Tibial nerve (tissue), 4 donors: ENCODE results near the gene CORIN. TPM values are rescaled to one million over a fixed set of nuclear protein-coding genes. Genes with fewer than 3 reads are reported as not detected.

Source experiments
- DNase-seq, 2 donors: peaks; one replicate each; pipeline ENCODE4 v3.0.0-alpha.2; 2019; ENCODE audit warnings: low spot score in 2 of 2
- H3K27ac ChIP-seq, 4 donors: fragments of 200-600 bp; sonication (generic) in 3 of 4; one replicate each; pipeline ENCODE4 v1.5.1; 2017 to 2019; ENCODE audit warnings: mild to moderate bottlenecking in 1 of 4
- H3K27me3 ChIP-seq, 2 donors: fragments of 200-600 bp; sonication (generic) in 1 of 2; one replicate each; pipeline versions ENCODE4 v1.5.1 to v1.6.0; 2017 to 2019
- H3K36me3 ChIP-seq, 3 donors: fragments of 200-600 bp; sonication (generic); one replicate each; pipeline ENCODE4 v1.5.1; 2018 to 2019
- H3K4me1 ChIP-seq, 4 donors: fragments of 200-600 bp; sonication (generic) in 3 of 4; one replicate each; pipeline ENCODE4 v1.5.1; 2017 to 2019
- H3K4me3 ChIP-seq, 4 donors: fragments of 200-600 bp; sonication (generic) in 3 of 4; one replicate each; pipeline ENCODE4 v1.5.1; 2017 to 2019; ENCODE audit warnings: mild to moderate bottlenecking in 1 of 4, moderate library complexity in 1 of 4
- H3K9me3 ChIP-seq, 4 donors: fragments of 200-600 bp; sonication (generic) in 3 of 4; one replicate each; pipeline ENCODE4 v1.5.1; 2017 to 2019
- EP300 ChIP-seq, 2 donors: sonication (generic); formaldehyde crosslinking; IDR thresholded peaks; one replicate each; pipeline ENCODE4 v1.6.1; 2017; ENCODE audit warnings: antibody characterized with exemption in 2 of 2, mild to moderate bottlenecking in 1 of 2
- POLR2A ChIP-seq, 2 donors: fragments of 450-650 bp; IDR thresholded peaks; one replicate each; pipeline ENCODE4 v1.6.1; 2017; ENCODE audit warnings: antibody characterized with exemption in 2 of 2, mild to moderate bottlenecking in 2 of 2, moderate library complexity in 2 of 2
- WGBS, 2 donors: methylation state at CpG; one replicate each; pipeline ENCODE4 v1.1.5; 2018; 5-methylcytosine and 5-hydroxymethylcytosine counted together
- total RNA-seq, 4 donors: library from RNA; depleted of rRNA; stranded (reverse); fragments of >200 nt; gene quantifications; one replicate each; pipeline ENCODE4 v1.1.0, GENCODE V29; 2016
- TF ChIP-seq, protein P1 (sequence below), 5 experiments: fragments of 200-600 bp in 3 of 5; fragments of 450-650 bp in 2 of 5; sonication (generic) in 3 of 5; IDR thresholded peaks; one replicate each; pipeline ENCODE4 v1.5.1; 2016 to 2019; ENCODE audit warnings: antibody characterized with exemption in 5 of 5, mild to moderate bottlenecking in 3 of 5, moderate library complexity in 2 of 5

The CORIN gene
- total RNA-seq, 4 donors from 2014 or later, result 0.22 to 0.42 TPM; not detected in 2

DNA sequence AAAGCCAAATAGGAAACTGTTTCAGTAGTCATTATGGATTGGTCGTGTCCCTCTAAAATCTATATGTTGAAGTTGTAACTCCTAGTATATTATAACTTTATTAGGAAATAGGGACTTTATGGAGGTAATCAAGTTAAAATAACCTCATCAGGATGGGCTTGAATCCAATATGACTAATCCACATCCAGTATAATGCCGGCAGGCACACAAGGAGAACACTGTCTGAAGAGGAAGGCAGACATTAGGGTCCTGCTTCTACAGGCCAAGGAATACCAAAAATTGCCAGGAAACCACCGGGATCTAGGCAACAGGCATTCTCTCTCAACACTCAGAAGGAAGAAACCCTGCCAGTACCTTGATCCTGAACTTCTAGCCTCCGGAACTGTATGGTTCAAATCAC, 222.5 kb downstream of the CORIN start:
- TF ChIP-seq EP300 (IDR thresholded peaks at IDR 0.05), result no peak
- H3K9me3 ChIP-seq, result no peaks in the 10 kb centered on the region
- H3K4me3 ChIP-seq, result no peak overlapping the region
- H3K27ac ChIP-seq, result no peak overlapping the region
- H3K36me3 ChIP-seq, result peaks cover 0 to 3% (median 0%) of the 10 kb centered on the region in 3 donors
- no peaks in the 10 kb centered on the region for H3K4me1 ChIP-seq
- no peaks in the 10 kb centered on the region for H3K27me3 ChIP-seq
- no peak for DNase-seq
- 77 to 81% methylated on average over 4 of the region's 4 CpGs for WGBS, 2 donors

DNA sequence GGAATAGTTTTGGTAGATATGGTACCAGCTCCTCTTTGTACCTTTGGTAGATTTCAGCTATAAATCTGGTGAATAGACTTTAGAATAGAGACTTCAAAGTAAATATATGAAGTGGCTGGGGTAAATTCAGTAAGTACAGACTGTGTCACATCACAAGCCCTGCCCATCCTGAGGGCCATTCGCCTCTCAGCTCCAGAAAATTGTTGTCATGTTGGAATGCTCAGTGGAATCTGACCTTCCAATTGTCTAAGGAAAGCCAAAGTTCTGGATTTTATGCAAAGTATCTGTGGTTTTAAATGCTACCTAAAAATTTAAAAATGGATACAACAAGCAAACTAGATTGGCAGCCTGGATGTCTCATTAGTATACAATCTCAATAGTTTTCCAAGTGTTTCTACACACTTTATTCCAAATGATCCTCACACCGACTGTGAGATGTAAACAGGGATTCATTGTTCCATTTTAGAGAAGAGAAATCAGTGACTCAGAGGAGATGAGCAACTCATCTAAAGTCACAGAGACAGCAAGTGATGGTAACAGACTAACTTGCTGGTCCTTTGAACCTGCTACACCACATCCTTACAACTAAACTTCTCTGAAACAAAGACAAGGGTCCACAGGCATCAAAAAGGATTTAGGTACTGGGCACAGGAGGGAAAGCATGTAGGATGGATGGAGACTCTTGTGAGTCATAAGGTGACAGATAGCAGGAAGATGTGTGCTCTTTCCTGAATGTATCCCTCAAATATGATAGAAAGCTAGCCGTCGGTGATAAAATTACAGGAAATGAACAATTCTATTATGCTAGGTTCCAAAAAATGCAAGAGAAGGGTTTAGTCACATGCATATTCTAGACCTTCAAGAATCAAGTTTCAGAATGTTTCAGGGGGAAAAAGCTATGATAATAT, 225.5 kb downstream of the CORIN start:
- H3K27me3 ChIP-seq, result no peaks in the 10 kb centered on the region
- no peak overlapping the region for H3K4me3 ChIP-seq
- TF ChIP-seq POLR2A (IDR thresholded peaks at IDR 0.05) (no peak), EP300 (IDR thresholded peaks at IDR 0.05) (no peak)
- TF ChIP-seq, protein P1, sequence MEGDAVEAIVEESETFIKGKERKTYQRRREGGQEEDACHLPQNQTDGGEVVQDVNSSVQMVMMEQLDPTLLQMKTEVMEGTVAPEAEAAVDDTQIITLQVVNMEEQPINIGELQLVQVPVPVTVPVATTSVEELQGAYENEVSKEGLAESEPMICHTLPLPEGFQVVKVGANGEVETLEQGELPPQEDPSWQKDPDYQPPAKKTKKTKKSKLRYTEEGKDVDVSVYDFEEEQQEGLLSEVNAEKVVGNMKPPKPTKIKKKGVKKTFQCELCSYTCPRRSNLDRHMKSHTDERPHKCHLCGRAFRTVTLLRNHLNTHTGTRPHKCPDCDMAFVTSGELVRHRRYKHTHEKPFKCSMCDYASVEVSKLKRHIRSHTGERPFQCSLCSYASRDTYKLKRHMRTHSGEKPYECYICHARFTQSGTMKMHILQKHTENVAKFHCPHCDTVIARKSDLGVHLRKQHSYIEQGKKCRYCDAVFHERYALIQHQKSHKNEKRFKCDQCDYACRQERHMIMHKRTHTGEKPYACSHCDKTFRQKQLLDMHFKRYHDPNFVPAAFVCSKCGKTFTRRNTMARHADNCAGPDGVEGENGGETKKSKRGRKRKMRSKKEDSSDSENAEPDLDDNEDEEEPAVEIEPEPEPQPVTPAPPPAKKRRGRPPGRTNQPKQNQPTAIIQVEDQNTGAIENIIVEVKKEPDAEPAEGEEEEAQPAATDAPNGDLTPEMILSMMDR (IDR thresholded peaks at IDR 0.05), result no peak
- DNase-seq, result no peak
- 60 to 84% methylated on average over 4 of the region's 4 CpGs for WGBS, 2 donors
- peaks cover 0 to 3% (median 0%) of the 10 kb centered on the region in 3 donors for H3K36me3 ChIP-seq
- H3K27ac ChIP-seq, result no peak overlapping the region
- no peaks in the 10 kb centered on the region for H3K9me3 ChIP-seq
- no peaks in the 10 kb centered on the region for H3K4me1 ChIP-seq

DNA sequence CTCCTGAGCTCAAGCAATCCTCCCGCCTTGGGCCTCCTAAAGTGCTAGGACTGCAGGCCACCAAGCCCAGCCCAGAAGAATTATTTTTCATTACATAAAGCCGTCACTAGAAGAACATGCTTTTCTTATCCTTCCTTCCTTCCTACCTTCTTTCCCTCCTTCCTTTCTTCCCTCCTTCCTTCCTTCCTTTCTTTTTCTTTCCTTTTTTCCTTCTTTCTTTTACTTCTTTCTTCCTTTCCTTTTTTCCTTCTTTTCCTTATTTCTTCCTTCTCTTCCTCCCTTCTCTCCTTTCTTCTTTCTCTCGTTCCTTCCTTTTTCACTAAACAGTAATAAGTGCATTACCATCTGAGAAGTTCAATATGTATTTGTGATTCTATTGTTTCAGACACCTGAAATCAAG, 231.4 kb downstream of the CORIN start:
- Histone ChIP-seq H3K27me3 (no peaks in the 10 kb centered on the region), H3K27ac (no peak overlapping the region), H3K4me3 (no peak overlapping the region), H3K4me1 (no peaks in the 10 kb centered on the region), H3K36me3 (peaks cover 0 to 26% (median 0%) of the 10 kb centered on the region in 3 donors), H3K9me3 (peaks cover 0 to 9% (median 0%) of the 10 kb centered on the region in 4 donors)
- WGBS, 2 donors, result 92 to 97% methylated on average over 3 of the region's 3 CpGs
- TF ChIP-seq, protein P1 (IDR thresholded peaks at IDR 0.05), result no peak
- TF ChIP-seq EP300 (IDR thresholded peaks at IDR 0.05), result no peak
- no peak for DNase-seq

DNA sequence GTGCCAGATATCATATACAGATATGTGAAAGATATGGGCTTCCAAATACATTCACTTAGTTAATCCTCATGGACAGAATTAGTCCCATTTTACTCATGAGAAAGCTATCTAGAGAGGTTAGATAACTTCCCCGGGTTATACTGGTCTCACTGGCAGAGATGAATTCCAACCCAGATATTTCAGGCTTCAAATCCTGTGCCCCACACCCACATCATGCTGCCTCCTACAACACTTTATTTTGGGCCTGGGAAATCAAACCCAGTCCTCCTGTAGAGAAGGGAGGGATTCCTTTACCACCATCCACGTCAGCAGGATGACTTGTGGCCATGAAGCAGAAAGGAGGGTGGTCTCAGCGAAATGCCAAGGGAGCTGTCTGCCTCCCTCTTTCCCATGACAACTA, 239.0 kb downstream of the CORIN start:
- Histone ChIP-seq H3K4me1 (no peaks in the 10 kb centered on the region), H3K9me3 (peaks cover 0 to 9% (median 0%) of the 10 kb centered on the region in 4 donors), H3K27ac (no peak overlapping the region), H3K4me3 (no peak overlapping the region), H3K27me3 (no peaks in the 10 kb centered on the region), H3K36me3 (peaks cover 0 to 28% (median 0%) of the 10 kb centered on the region in 3 donors)
- TF ChIP-seq POLR2A (IDR thresholded peaks at IDR 0.05) (no peak), EP300 (IDR thresholded peaks at IDR 0.05) (no peak)
- TF ChIP-seq, protein P1 (IDR thresholded peaks at IDR 0.05), result no peak
- 85 to 88% methylated on average over 3 of the region's 3 CpGs for WGBS, 2 donors
- DNase-seq, result no peak

DNA sequence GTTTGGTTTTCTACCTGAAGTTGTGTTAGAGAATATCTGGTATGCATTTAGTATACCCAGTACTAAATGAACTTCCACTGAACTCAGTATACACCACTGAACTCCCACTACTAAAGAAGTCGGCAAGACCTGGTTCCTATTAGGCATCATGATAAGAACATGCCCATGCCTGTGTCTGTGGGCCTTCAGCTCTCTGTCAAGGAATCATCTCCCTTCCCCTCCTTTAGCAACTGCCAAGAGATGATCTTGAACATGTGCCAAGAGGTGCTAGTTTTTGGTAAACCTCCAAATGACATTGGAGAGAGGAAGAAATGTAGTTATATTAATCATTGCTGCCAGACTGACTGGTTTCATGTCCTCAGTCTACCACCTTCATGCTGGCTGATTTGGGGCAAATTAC, 239.5 kb downstream of the CORIN start:
- H3K27ac ChIP-seq, result no peak overlapping the region
- H3K4me3 ChIP-seq, result no peak overlapping the region
- H3K27me3 ChIP-seq, result no peaks in the 10 kb centered on the region
- H3K9me3 ChIP-seq, result peaks cover 0 to 9% (median 0%) of the 10 kb centered on the region in 4 donors
- H3K36me3 ChIP-seq, result peaks cover 0 to 25% (median 0%) of the 10 kb centered on the region in 3 donors
- no peaks in the 10 kb centered on the region for H3K4me1 ChIP-seq
- TF ChIP-seq EP300 (IDR thresholded peaks at IDR 0.05) (no peak), POLR2A (IDR thresholded peaks at IDR 0.05) (no peak)
- TF ChIP-seq, protein P1 (IDR thresholded peaks at IDR 0.05), result no peak
- WGBS, 2 donors, result 62 to 70% methylated on average over 1 of the region's 1 CpG
- DNase-seq, result no peak
